GM10248 (cell line): ENCODE data around the gene PEAK3.

Experiments
- CTCF ChIA-PET: fragments of 300-600 bp; sonication (Branson Sonifier 250); formaldehyde crosslinking; extraction: SDS; loops from one replicate; lab custom pipeline; 2021; ENCODE audit warnings: antibody characterized with exemption; lab: Yijun Ruan, JAX
- POLR2A ChIA-PET: fragments of 350-650 bp; sonication (Branson Sonifier 250); formaldehyde crosslinking; extraction: SDS; loops from one replicate; lab custom pipeline; 2020; ENCODE audit warnings: antibody characterized with exemption; lab: Yijun Ruan, JAX
- DNase-seq: peaks from one replicate; pipeline ENCODE4 v3.0.0; 2012; ENCODE audit errors: extremely low spot score
- CTCF ChIP-seq: IDR thresholded peaks from 2 replicates; pipeline ENCODE4 v1.5.1; 2012; ENCODE audit warnings: mild to moderate bottlenecking, low read depth; ENCODE audit errors: extremely low read depth, missing control alignments, control extremely low read depth

Gene PEAK3

GRCh38 chr19:2253106-2254063 lies 28.6 kb downstream of the PEAK3 start:
- POLR2A ChIA-PET = no interaction called here
- DNase-seq = no peak
- CTCF ChIA-PET = interaction anchor here (1.0 to 1.5 kb wide), 6 partner anchors 14 to 97 kb away, joined by 3 to 4 read pairs (median 4); no protein-coding TSS in a partner anchor
- peak; percentile 67 for TF ChIP-seq CTCF

GRCh38 chr19:2252797-2253105 lies 29.2 kb downstream of the PEAK3 start:
- ChIA-PET CTCF (interaction anchor here (1.4 to 1.5 kb wide), 3 partner anchors 13 to 95 kb away, joined by 4 read pairs; no protein-coding TSS in a partner anchor), POLR2A (no interaction called here)
- DNase-seq = no peak
- TF ChIP-seq CTCF = no peak

GRCh38 chr19:2252055-2252796 lies 29.7 kb downstream of the PEAK3 start:
- DNase-seq = no peak
- ChIA-PET CTCF (interaction anchor here (1.0 to 1.5 kb wide), 4 partner anchors 12 to 96 kb away, joined by 3 to 4 read pairs (median 4); no protein-coding TSS in a partner anchor), POLR2A (no interaction called here)
- no peak for TF ChIP-seq CTCF

- ChIA-PET POLR2A (interaction anchor here (0.5 to 0.8 kb wide), 2 partner anchors 12 to 24 kb away, joined by 4 to 5 read pairs; no protein-coding TSS in a partner anchor), CTCF (interaction anchor here (1.0 to 1.5 kb wide), 3 partner anchors 11 to 95 kb away, joined by 3 to 4 read pairs (median 4); no protein-coding TSS in a partner anchor)
- no peak for TF ChIP-seq CTCF
- DNase-seq = no peak
Measured at GRCh38 chr19:2251106-2252054, 30.6 kb downstream of the PEAK3 start.

GRCh38 chr19:2250766-2251105 lies 31.2 kb downstream of the PEAK3 start:
- CTCF ChIA-PET = no interaction called here
- TF ChIP-seq CTCF = no peak
- POLR2A ChIA-PET = interaction anchor here (0.6 kb wide), 1 partner anchor 24 kb away, joined by 3 read pairs; no protein-coding TSS in a partner anchor
- DNase-seq = no peak
